Testis (tissue), 3 donors: ENCODE results near the gene TCF7L1. TPM values are rescaled to one million over a fixed set of nuclear protein-coding genes. Genes with fewer than 3 reads are reported as not detected.
"Not testable (repeated sequence)": the region's sequence is repeated elsewhere in the genome, so short reads cannot be mapped to it uniquely, and the experiment has no call there.

Source experiments
- DNase-seq: peaks from one replicate; pipeline ENCODE4 v3.0.0-alpha.2; 2019
- H3K27ac ChIP-seq, 2 donors: fragments of 200-600 bp; sonication (generic); one replicate each; pipeline ENCODE4 v1.5.1; 2019
- H3K27me3 ChIP-seq: fragments of 200-600 bp; sonication (generic); one replicate; pipeline ENCODE4 v1.5.1; 2019
- H3K36me3 ChIP-seq: fragments of 200-600 bp; sonication (generic); one replicate; pipeline ENCODE4 v1.5.1; 2017; ENCODE audit warnings: low read depth; ENCODE audit errors: missing control alignments
- H3K4me1 ChIP-seq: fragments of 200-600 bp; sonication (generic); one replicate; pipeline ENCODE4 v1.5.1; 2019
- H3K4me3 ChIP-seq, 2 donors: fragments of 200-600 bp; sonication (generic); one replicate each; pipeline ENCODE4 v1.5.1; 2017 to 2019
- H3K9me3 ChIP-seq: fragments of 200-600 bp; sonication (generic); one replicate; pipeline ENCODE4 v1.5.1; 2017
- CTCF ChIP-seq, 3 experiments: fragments of 450-650 bp in 2 of 3; fragments of 200-600 bp in 1 of 3; sonication (generic) in 1 of 3; IDR thresholded peaks; one replicate each; pipeline ENCODE4 v1.5.1; 2016 to 2019; ENCODE audit warnings: antibody characterized with exemption in 3 of 3, mild to moderate bottlenecking in 2 of 3, moderate library complexity in 1 of 3
- POLR2A ChIP-seq: fragments of 450-650 bp; IDR thresholded peaks from one replicate; pipeline ENCODE4 v1.6.1; 2017; ENCODE audit warnings: antibody characterized with exemption, mild to moderate bottlenecking, moderate library complexity
- WGBS, 2 donors: methylation state at CpG; one replicate each; pipeline ENCODE4 v1.1.5; 2018; 5-methylcytosine and 5-hydroxymethylcytosine counted together
- intact Hi-C: fragments of 100-400 bp; cut with DNase I; formaldehyde crosslinking; loops from one replicate; pipeline ENCODE4 v1.15.1; 2023; ENCODE audit warnings: low total_unique reads
- polyA plus RNA-seq: library from polyadenylated mRNA; stranded (reverse); fragments of 350-450 nt; fragmentation: Illumina TruSeq; extraction: RNeasy Lipid Tissue Mini Kit (QIAGEN cat#74804); gene quantifications from one replicate; pipeline ENCODE4 v1.2.3, GENCODE V29; 2014; ENCODE audit warnings: low read depth, low replicate concordance; ENCODE audit not compliant: insufficient read depth
- total RNA-seq, 2 donors: library from RNA; depleted of rRNA; stranded (reverse); fragments of >200 nt; gene quantifications; one replicate each; pipeline ENCODE4 v1.2.3, GENCODE V29; 2016

TCF7L1 gene
- total and polyA plus RNA-seq, 3 donors from 2014 or later: 6.7 to 11.9 (median 6.7) TPM

GRCh38 chr2:85327160-85327821, 194.1 kb downstream of the TCF7L1 start:
- no peaks in the 10 kb centered on the region for H3K36me3 ChIP-seq
- H3K9me3 ChIP-seq: no peaks in the 10 kb centered on the region
- WGBS, 2 donors: 4% methylated on average over 25 to 41 of the region's 41 CpGs
- no peak for TF ChIP-seq POLR2A
- no peak for TF ChIP-seq CTCF (IDR thresholded peaks at IDR 0.05)
- peaks cover 30% of the 10 kb centered on the region for H3K4me1 ChIP-seq
- H3K4me3 ChIP-seq: peak overlapping the region; percentile 78 to 95
- no peaks in the 10 kb centered on the region for H3K27me3 ChIP-seq
- peak; percentile 60 for DNase-seq
- intact Hi-C loops: no loop called here
- H3K27ac ChIP-seq: peak overlapping the region; percentile 96 to 98

GRCh38 chr2:85327822-85328617, 194.8 kb downstream of the TCF7L1 start, which contains the start of gene TGOLN2:
Gene TGOLN2 (minus strand): TSS chr2:85327989. CDS start chr2:85327962, 27 bp downstream.
- intact Hi-C loops: no loop called here
- Histone ChIP-seq H3K36me3 (no peaks in the 10 kb centered on the region), H3K4me3 (peak within 1 kb of the TSS; percentile 78 to 95), H3K27ac (peak within 1 kb of the TSS; percentile 96 to 98), H3K4me1 (peaks cover 25% of the 10 kb centered on the region), H3K9me3 (no peaks in the 10 kb centered on the region), H3K27me3 (no peaks in the 10 kb centered on the region)
- TF ChIP-seq POLR2A (peak; percentile 90), CTCF (IDR thresholded peaks at IDR 0.05) (no peak)
- DNase-seq: peak; percentile 96
- 0 to 1% methylated on average over 33 to 57 of the region's 57 CpGs for WGBS, 2 donors

GRCh38 chr2:85329181-85329651, 196.0 kb downstream of the TCF7L1 start:
- DNase-seq: no peak
- no peaks in the 10 kb centered on the region for H3K27me3 ChIP-seq
- H3K36me3 ChIP-seq: no peaks in the 10 kb centered on the region
- intact Hi-C loops: no loop called here
- H3K9me3 ChIP-seq: no peaks in the 10 kb centered on the region
- TF ChIP-seq POLR2A (no peak), CTCF (IDR thresholded peaks at IDR 0.05) (no peak)
- no peak overlapping the region for H3K4me3 ChIP-seq
- peaks cover 16% of the 10 kb centered on the region for H3K4me1 ChIP-seq
- no peak overlapping the region for H3K27ac ChIP-seq

GRCh38 chr2:85329701-85330100, 196.5 kb downstream of the TCF7L1 start:
- WGBS, 2 donors: 67 to 77% methylated on average over 3 of the region's 3 CpGs
- intact Hi-C loops, H3K27ac ChIP-seq, H3K9me3 ChIP-seq, H3K27me3 ChIP-seq, H3K4me3 ChIP-seq, H3K36me3 ChIP-seq, DNase-seq: not testable (repeated sequence)
- H3K4me1 ChIP-seq: peaks cover 13% of the 10 kb centered on the region

GRCh38 chr2:85330839-85331636, 197.8 kb downstream of the TCF7L1 start:
- DNase-seq: no peak
- no peak overlapping the region for H3K4me3 ChIP-seq
- H3K9me3 ChIP-seq: no peaks in the 10 kb centered on the region
- 83 to 85% methylated on average over 13 of the region's 13 CpGs for WGBS, 2 donors
- TF ChIP-seq CTCF (IDR thresholded peaks at IDR 0.05): no peak
- no peak for TF ChIP-seq POLR2A
- no peaks in the 10 kb centered on the region for H3K27me3 ChIP-seq
- H3K4me1 ChIP-seq: no peaks in the 10 kb centered on the region
- intact Hi-C loops: no loop called here
- no peak overlapping the region for H3K27ac ChIP-seq
- no peaks in the 10 kb centered on the region for H3K36me3 ChIP-seq

GRCh38 chr2:85333877-85334276, 200.7 kb downstream of the TCF7L1 start:
- H3K27me3 ChIP-seq, H3K27ac ChIP-seq, H3K4me3 ChIP-seq, H3K4me1 ChIP-seq, DNase-seq, H3K9me3 ChIP-seq, H3K36me3 ChIP-seq, intact Hi-C loops: not testable (repeated sequence)
- 84 to 94% methylated on average over 4 of the region's 4 CpGs for WGBS, 2 donors
